ENCODE measurements around the gene LAMA2.

The LAMA2 gene

DNA sequence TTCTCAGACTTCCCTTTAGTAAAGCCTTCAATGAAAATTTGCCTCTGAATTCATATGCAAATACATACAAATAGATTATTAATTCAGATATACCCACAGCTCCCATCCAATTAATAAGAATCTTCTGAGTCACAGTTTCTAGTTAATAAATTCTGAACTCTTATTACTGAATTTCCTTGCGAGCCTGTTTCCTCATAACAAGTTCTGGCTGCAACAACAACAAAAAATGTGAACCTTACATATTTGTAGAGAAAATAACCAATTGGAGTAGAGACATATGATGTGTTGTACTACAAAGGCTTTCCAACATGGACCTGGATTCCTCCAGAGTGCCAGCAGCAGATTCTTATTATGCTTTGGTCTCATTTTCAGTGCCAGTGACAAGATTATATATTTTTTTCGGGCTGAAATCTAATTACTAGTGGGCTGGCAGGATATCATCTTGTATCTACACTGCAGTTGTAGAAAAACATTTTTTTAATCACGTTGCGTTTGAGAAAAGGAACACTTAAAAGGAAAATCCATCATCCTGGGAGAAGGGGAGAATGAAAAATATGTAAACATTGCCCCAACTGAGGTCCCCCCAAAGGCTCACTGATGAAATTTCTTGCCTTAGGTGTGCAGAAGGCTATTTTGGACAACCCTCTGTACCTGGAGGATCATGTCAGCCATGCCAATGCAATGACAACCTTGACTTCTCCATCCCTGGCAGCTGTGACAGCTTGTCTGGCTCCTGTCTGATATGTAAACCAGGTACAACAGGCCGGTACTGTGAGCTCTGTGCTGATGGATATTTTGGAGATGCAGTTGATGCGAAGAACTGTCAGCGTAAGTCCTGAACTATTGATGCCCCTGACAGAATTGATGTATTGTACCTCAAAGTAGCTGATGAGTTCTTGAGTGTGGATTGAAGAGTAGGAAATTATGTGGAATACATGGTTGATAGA is 404.6 kb downstream of the LAMA2 start:
- Histone ChIP-seq H3K9me2 (replicated peaks; ENCODE audit: low read depth, low read length) (no peaks in the 10 kb centered on the region), H3K4me3 (ENCODE audit: low read length, poor library complexity, severe bottlenecking) (no peak overlapping the region), H3K36me3 (ENCODE audit: insufficient read depth, low read length) (no peaks in the 10 kb centered on the region), H2AFZ (ENCODE audit: low read length) (no peak overlapping the region), H3F3A (ENCODE audit: low read depth) (no peaks in the 10 kb centered on the region), H3K79me2 (ENCODE audit: insufficient read depth, low read length) (no peaks in the 10 kb centered on the region), H3K4me1 (ENCODE audit: insufficient read depth, low read length, poor library complexity, severe bottlenecking) (no peaks in the 10 kb centered on the region), H3K9ac (ENCODE audit: low read depth, low read length, poor library complexity, severe bottlenecking) (no peak overlapping the region), H3K4me2 (ENCODE audit: low read depth, low read length, poor library complexity, severe bottlenecking) (no peak overlapping the region), H4K20me1 (ENCODE audit: insufficient read depth, low read length, poor library complexity, severe bottlenecking) (no peaks in the 10 kb centered on the region), H3K27me3 (ENCODE audit: insufficient read depth, low read length, poor library complexity, severe bottlenecking) (no peaks in the 10 kb centered on the region), H3K9me3 (ENCODE audit: insufficient read depth, low read depth, low read length) (no peaks in the 10 kb centered on the region)
- TF ChIP-seq CTCF (conservative IDR thresholded peaks at IDR 0.05; ENCODE audit: low read length), result no peak
- no peak for TF ChIP-seq EZH2phosphoT487 (IDR thresholded peaks at IDR 0.05; ENCODE audit: borderline replicate concordance)

DNA sequence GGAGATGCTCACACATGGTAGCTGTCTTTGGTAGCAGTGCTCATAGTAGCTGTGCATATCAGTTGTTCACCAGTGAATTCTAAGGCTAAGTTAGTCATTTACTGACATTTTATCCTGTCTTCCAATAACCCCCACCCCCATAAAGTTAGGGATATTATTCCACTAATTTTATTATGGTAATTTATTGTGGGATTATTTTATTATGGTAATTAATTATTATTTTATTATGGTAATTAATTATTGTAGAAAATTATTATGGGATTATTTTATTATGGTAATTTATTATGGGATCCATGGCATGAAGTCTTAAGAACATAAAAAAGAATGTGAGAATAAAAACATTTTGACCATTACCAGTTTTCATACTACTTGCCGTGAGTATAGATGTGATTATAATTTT is 406.5 kb downstream of the LAMA2 start:
- H4K20me1 ChIP-seq (ENCODE audit: insufficient read depth, low read length, poor library complexity, severe bottlenecking), result no peaks in the 10 kb centered on the region
- H3K36me3 ChIP-seq (ENCODE audit: insufficient read depth, low read length), result no peaks in the 10 kb centered on the region
- no peaks in the 10 kb centered on the region for H3F3A ChIP-seq (ENCODE audit: low read depth)
- no peaks in the 10 kb centered on the region for H3K4me1 ChIP-seq (ENCODE audit: insufficient read depth, low read length, poor library complexity, severe bottlenecking)
- no peaks in the 10 kb centered on the region for H3K79me2 ChIP-seq (ENCODE audit: insufficient read depth, low read length)
- no peaks in the 10 kb centered on the region for H3K9me3 ChIP-seq (ENCODE audit: insufficient read depth, low read depth, low read length)
- no peak overlapping the region for H3K9ac ChIP-seq (ENCODE audit: low read depth, low read length, poor library complexity, severe bottlenecking)
- no peaks in the 10 kb centered on the region for H3K9me2 ChIP-seq (replicated peaks; ENCODE audit: low read depth, low read length)
- H3K4me3 ChIP-seq (ENCODE audit: low read length, poor library complexity, severe bottlenecking), result no peak overlapping the region
- H3K27me3 ChIP-seq (ENCODE audit: insufficient read depth, low read length, poor library complexity, severe bottlenecking), result no peaks in the 10 kb centered on the region
- H3K4me2 ChIP-seq (ENCODE audit: low read depth, low read length, poor library complexity, severe bottlenecking), result no peak overlapping the region
- H2AFZ ChIP-seq (ENCODE audit: low read length), result no peak overlapping the region
- TF ChIP-seq EZH2phosphoT487 (IDR thresholded peaks at IDR 0.05; ENCODE audit: borderline replicate concordance) (no peak), CTCF (conservative IDR thresholded peaks at IDR 0.05; ENCODE audit: low read length) (no peak)

- Histone ChIP-seq H3K79me2 (ENCODE audit: insufficient read depth, low read length) (no peaks in the 10 kb centered on the region), H3F3A (ENCODE audit: low read depth) (no peaks in the 10 kb centered on the region), H3K9me3 (ENCODE audit: insufficient read depth, low read depth, low read length) (no peaks in the 10 kb centered on the region), H3K9ac (ENCODE audit: low read depth, low read length, poor library complexity, severe bottlenecking) (no peak overlapping the region), H2AFZ (ENCODE audit: low read length) (no peak overlapping the region), H3K27me3 (ENCODE audit: insufficient read depth, low read length, poor library complexity, severe bottlenecking) (no peaks in the 10 kb centered on the region), H3K4me1 (ENCODE audit: insufficient read depth, low read length, poor library complexity, severe bottlenecking) (no peaks in the 10 kb centered on the region), H3K9me2 (replicated peaks; ENCODE audit: low read depth, low read length) (no peaks in the 10 kb centered on the region), H3K4me2 (ENCODE audit: low read depth, low read length, poor library complexity, severe bottlenecking) (no peak overlapping the region), H4K20me1 (ENCODE audit: insufficient read depth, low read length, poor library complexity, severe bottlenecking) (no peaks in the 10 kb centered on the region), H3K4me3 (ENCODE audit: low read length, poor library complexity, severe bottlenecking) (no peak overlapping the region), H3K36me3 (ENCODE audit: insufficient read depth, low read length) (no peaks in the 10 kb centered on the region)
- TF ChIP-seq CTCF (conservative IDR thresholded peaks at IDR 0.05; ENCODE audit: low read length) (no peak), EZH2phosphoT487 (IDR thresholded peaks at IDR 0.05; ENCODE audit: borderline replicate concordance) (no peak)
These were observed 409.9 kb downstream of the LAMA2 start for GRCh38 chr6:129292836-129293235.
